Vagina (tissue), 2 donors: ENCODE results near the gene ZMIZ1.

Experiments
- CTCF ChIP-seq, 3 experiments: fragments of 450-650 bp in 2 of 3; fragments of 200-600 bp in 1 of 3; sonication (generic) in 1 of 3; IDR thresholded peaks; one replicate each; pipeline ENCODE4 v1.5.1; 2017 to 2019; ENCODE audit warnings: antibody characterized with exemption in 3 of 3, mild to moderate bottlenecking in 2 of 3, moderate library complexity in 2 of 3
- POLR2A ChIP-seq, 2 donors: fragments of 450-650 bp; IDR thresholded peaks; one replicate each; pipeline ENCODE4 v1.6.1; 2017; ENCODE audit warnings: antibody characterized with exemption in 2 of 2, mild to moderate bottlenecking in 2 of 2, moderate library complexity in 2 of 2
- POLR2AphosphoS5 ChIP-seq, 2 donors: sonication (generic); formaldehyde crosslinking; IDR thresholded peaks; one replicate each; pipeline ENCODE4 v1.9.0; 2017; ENCODE audit warnings: antibody characterized with exemption in 2 of 2, mild to moderate bottlenecking in 2 of 2, low read depth in 1 of 2; ENCODE audit not compliant: insufficient read depth in 1 of 2

GRCh38 chr10:79312601-79313187 lies 243.9 kb downstream of the ZMIZ1 start:
- TF ChIP-seq CTCF (IDR thresholded peaks at IDR 0.05) (no peak), POLR2AphosphoS5 (IDR thresholded peaks at IDR 0.05; ENCODE audit: insufficient read depth in 1 of 2, low read depth in 1 of 2) (no peak), POLR2A (IDR thresholded peaks at IDR 0.05) (no peak)
